ENCODE measurements around the gene PCED1A. TPM values are rescaled to one million over a fixed set of nuclear protein-coding genes. Genes with fewer than 3 reads are reported as not detected.
A peak's percentile ranks its signal among the peaks of the same experiment; 100 is the strongest.

PCED1A gene
- total and polyA plus RNA-seq, 2 of the 13 experiments (the other 11 are each of a cell fraction or from before 2014, with no cell fraction given), result 40.1 to 84.2 TPM

- no peak for TF ChIP-seq ATF3 (CRISPR knock-in tag; IDR thresholded peaks at IDR 0.05)
- TF ChIP-seq DMAP1 (CRISPR knock-in tag; IDR thresholded peaks at IDR 0.05), result no peak
These were observed 22.4 kb downstream of the PCED1A start (continued) for GRCh38 chr20:2817891-2818595.

GRCh38 chr20:2817341-2817726 lies 23.1 kb downstream of the PCED1A start:
- intact Hi-C loops (cut with micrococcal nuclease; ENCODE audit: unreplicated experiment), result no loop called here

GRCh38 chr20:2816583-2817340 lies 23.7 kb downstream of the PCED1A start:
- ATAC-seq (peak; percentile 80), DNase-seq (ENCODE audit: low spot score) (no peak), FAIRE-seq (no peak)
- H3K27ac ChIP-seq (ENCODE audit: extremely low read length, insufficient read depth, low read length), result no peak overlapping the region
- WGBS (ENCODE audit: low lambda C conversion rate), result 15% methylated on average over 13 of the region's 20 CpGs
- H4K20me1 ChIP-seq (ENCODE audit: insufficient read depth, low read length), result no peaks in the 10 kb centered on the region
- H3K9ac ChIP-seq (ENCODE audit: insufficient read depth, low read depth, low read length), result no peak overlapping the region
- intact Hi-C loops (cut with micrococcal nuclease; ENCODE audit: unreplicated experiment) (loop anchor here (1.0 kb wide), 1 partner anchor 36 kb away; no protein-coding TSS in a partner anchor), in situ Hi-C loops (cut with HindIII; ENCODE audit: extremely low pct_ligation_motif_present, low pct_unique_long_range_greater_than_20kb) (no loop called here)
- ChIA-PET POLR2A (no interaction called here), CTCF (ENCODE audit: low intra/inter-chr PET ratio, low total read pairs) (interaction anchor here (1.7 kb wide), 1 partner anchor 35 kb away, joined by 11 read pairs; no protein-coding TSS in a partner anchor)
- H2AFZ ChIP-seq (ENCODE audit: low read length), result no peak overlapping the region
- no peaks in the 10 kb centered on the region for H3K36me3 ChIP-seq (replicated peaks in 1 of 2; ENCODE audit: control insufficient read depth in 1 of 2, insufficient read depth in 2 of 2, low read length in 2 of 2)
- no peak overlapping the region for H3K4me3 ChIP-seq (replicated peaks in 1 of 3; ENCODE audit: insufficient read depth in 1 of 3, low read depth in 2 of 3, low read length in 3 of 3)
- no peaks in the 10 kb centered on the region for H3K79me2 ChIP-seq (ENCODE audit: insufficient read depth, low read length)
- peaks cover 13% of the 10 kb centered on the region; the same call in 1 of the 2 replicates for H3K4me1 ChIP-seq (ENCODE audit: insufficient read depth, low read length)
- no TSS peak for BruUV-seq (replicated peaks)
- peaks cover 4 to 83% of the 10 kb centered on the region in 2 experiments for H3K27me3 ChIP-seq (ENCODE audit: control insufficient read depth in 1 of 2, insufficient read depth in 2 of 2, low read length in 2 of 2)
- no peak overlapping the region for H3K4me2 ChIP-seq (ENCODE audit: low read depth, low read length)
- 0 out of 2 replicates have a peak, but pooled peaks cover 5% of the 10 kb centered on the region for H3K9me3 ChIP-seq (ENCODE audit: low read length)
- TF ChIP-seq SMAD1 (CRISPR knock-in tag; IDR thresholded peaks at IDR 0.05; ENCODE audit: borderline replicate concordance, low read depth), result no peak
- TF ChIP-seq ZNF644 (CRISPR knock-in tag; IDR thresholded peaks at IDR 0.05; ENCODE audit: low read depth), result no peak
- no peak for TF ChIP-seq ZNF782 (CRISPR knock-in tag; IDR thresholded peaks at IDR 0.05; ENCODE audit: borderline replicate concordance)
- no peak for TF ChIP-seq MBD4 (IDR thresholded peaks at IDR 0.05; ENCODE audit: borderline replicate concordance, low read length)
- no peak for TF ChIP-seq ZFP36 (IDR thresholded peaks at IDR 0.05; ENCODE audit: borderline replicate concordance, low read depth, low read length, partially characterized antibody)
- TF ChIP-seq CBFB (CRISPR knock-in tag; IDR thresholded peaks at IDR 0.05), result no peak
- TF ChIP-seq SATB2 (CRISPR knock-in tag; IDR thresholded peaks at IDR 0.05), result no peak
- TF ChIP-seq ZNF329 (CRISPR knock-in tag; IDR thresholded peaks at IDR 0.05; ENCODE audit: low read depth), result no peak
- no peak for TF ChIP-seq PBX2 (CRISPR knock-in tag; IDR thresholded peaks at IDR 0.05)
- no peak for TF ChIP-seq PTBP1 (IDR thresholded peaks at IDR 0.05; ENCODE audit: low read depth, low read length, poor library complexity, severe bottlenecking)
- no peak for TF ChIP-seq NONO (IDR thresholded peaks at IDR 0.05)
- no peak for TF ChIP-seq NONO (CRISPR knock-in tag; conservative IDR thresholded peaks at IDR 0.05)

More at GRCh38 chr20:2817341-2817726, 23.1 kb downstream of the PCED1A start:
- WGBS (ENCODE audit: low lambda C conversion rate), result 62% methylated on average over 2 of the region's 2 CpGs
- Histone ChIP-seq H3K4me1 (ENCODE audit: insufficient read depth, low read length) (peaks cover 13% of the 10 kb centered on the region; the same call in 1 of the 2 replicates), H3K9me3 (ENCODE audit: low read length) (0 out of 2 replicates have a peak, but pooled peaks cover under 1% of the 10 kb centered on the region), H3K4me3 (replicated peaks in 1 of 3; ENCODE audit: insufficient read depth in 1 of 3, low read depth in 2 of 3, low read length in 3 of 3) (no peak overlapping the region), H3K36me3 (replicated peaks in 1 of 2; ENCODE audit: control insufficient read depth in 1 of 2, insufficient read depth in 2 of 2, low read length in 2 of 2) (no peaks in the 10 kb centered on the region), H3K9ac (ENCODE audit: insufficient read depth, low read depth, low read length) (no peak overlapping the region), H2AFZ (ENCODE audit: low read length) (no peak overlapping the region), H3K4me2 (ENCODE audit: low read depth, low read length) (no peak overlapping the region), H3K27ac (ENCODE audit: extremely low read length, insufficient read depth, low read length) (no peak overlapping the region), H4K20me1 (ENCODE audit: insufficient read depth, low read length) (no peaks in the 10 kb centered on the region), H3K27me3 (ENCODE audit: control insufficient read depth in 1 of 2, insufficient read depth in 2 of 2, low read length in 2 of 2) (peaks cover 7 to 81% of the 10 kb centered on the region in 2 experiments), H3K79me2 (ENCODE audit: insufficient read depth, low read length) (no peaks in the 10 kb centered on the region)
- TF ChIP-seq HMG20B (CRISPR knock-in tag; conservative IDR thresholded peaks at IDR 0.05) (no peak), ZNF629 (CRISPR knock-in tag; conservative IDR thresholded peaks at IDR 0.05) (peak; percentile 82)
- ChIA-PET POLR2A (no interaction called here), CTCF (ENCODE audit: low intra/inter-chr PET ratio, low total read pairs) (interaction anchor here (1.7 kb wide), 1 partner anchor 35 kb away, joined by 11 read pairs; no protein-coding TSS in a partner anchor)
- no TSS peak for BruUV-seq (replicated peaks)
- FAIRE-seq (no peak), DNase-seq (ENCODE audit: low spot score) (no peak), ATAC-seq (no peak)
- in situ Hi-C loops (cut with HindIII; ENCODE audit: extremely low pct_ligation_motif_present, low pct_unique_long_range_greater_than_20kb), result no loop called here

Data from HepG2 (cell line).